GM21529 (cell line): ENCODE results near the gene ATP8B4.

Experiments
- ATAC-seq: cut with Tn5 transposase; IDR thresholded peaks from one replicate; pipeline ENCODE4 v1.9.1; 2021; ENCODE audit not compliant: unreplicated experiment

The ATP8B4 gene

DNA sequence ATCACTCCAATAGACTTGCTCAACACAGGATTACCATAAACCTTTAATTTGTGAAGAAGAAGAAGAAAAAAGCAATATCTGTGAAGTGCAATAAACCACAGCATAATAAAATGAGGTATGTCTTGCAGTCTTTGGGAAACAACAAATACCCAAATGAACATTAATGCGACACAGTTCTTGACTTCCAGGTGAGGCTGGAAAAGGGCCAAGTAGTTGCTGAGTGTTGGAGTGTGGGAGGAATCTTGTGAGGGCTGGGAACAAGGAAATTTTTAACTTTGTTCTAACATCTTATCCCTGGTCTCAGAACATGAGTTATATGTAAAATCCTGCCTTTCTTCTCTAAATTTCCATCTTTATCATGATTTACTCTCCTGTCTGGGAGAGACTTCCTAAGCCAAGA is 291.7 kb downstream of the ATP8B4 start:
- ATAC-seq = no peak

DNA sequence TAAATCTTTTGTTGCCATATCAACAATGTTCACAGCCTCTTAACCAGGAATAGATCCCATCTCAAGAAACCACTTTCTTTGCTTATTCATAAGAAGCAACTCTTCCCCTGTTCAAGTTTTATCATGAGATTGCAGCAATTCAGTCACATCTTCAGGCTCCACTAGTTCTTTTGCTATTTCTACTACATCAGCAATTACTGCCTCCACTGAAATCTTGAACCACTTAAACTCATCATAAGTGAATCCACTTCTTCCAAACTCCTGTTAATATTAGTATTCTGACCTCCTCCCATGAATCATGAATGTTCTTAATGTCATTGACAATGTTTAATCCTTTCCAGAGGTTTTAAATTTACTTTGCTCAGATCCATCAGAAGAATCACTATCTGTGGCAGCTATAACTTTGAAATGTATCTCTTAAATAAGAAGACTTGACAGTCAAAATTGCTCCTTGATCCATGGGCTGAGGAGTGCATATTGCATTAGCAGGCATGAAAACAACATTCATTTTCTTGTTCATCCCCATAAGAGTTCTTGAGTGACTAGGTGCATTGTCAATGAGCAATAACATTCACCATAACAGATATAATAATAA is 292.3 kb downstream of the ATP8B4 start:
- no peak for ATAC-seq

- ATAC-seq = no peak
Observed at GRCh38 chr15:49824775-49825099, 294.3 kb downstream of the ATP8B4 start.

GRCh38 chr15:49823987-49824774 is 294.9 kb downstream of the ATP8B4 start:
- no peak for ATAC-seq

DNA sequence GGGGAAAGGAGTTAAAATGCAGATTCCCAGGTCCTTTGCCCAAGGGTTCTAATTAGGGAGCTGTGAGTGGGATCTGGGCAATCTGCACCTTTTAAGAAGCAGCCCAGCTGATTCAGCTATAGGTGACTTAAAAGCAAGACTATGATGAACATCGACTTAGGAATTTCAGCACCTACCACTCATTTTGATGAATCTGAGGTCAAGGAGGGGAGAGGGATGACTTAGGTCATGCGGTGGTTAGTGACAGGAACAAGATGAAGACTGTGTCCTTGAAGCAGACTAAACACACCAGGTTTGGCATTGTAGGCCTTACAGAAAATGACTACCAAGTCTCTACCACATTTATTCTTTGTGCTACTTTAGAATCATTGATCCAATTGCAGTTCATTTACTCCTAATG is 301.9 kb downstream of the ATP8B4 start:
- no peak for ATAC-seq

GRCh38 chr15:49815950-49816349 is 303.1 kb downstream of the ATP8B4 start:
- ATAC-seq = no peak

GRCh38 chr15:49815526-49815925 is 303.5 kb downstream of the ATP8B4 start:
- no peak for ATAC-seq

DNA sequence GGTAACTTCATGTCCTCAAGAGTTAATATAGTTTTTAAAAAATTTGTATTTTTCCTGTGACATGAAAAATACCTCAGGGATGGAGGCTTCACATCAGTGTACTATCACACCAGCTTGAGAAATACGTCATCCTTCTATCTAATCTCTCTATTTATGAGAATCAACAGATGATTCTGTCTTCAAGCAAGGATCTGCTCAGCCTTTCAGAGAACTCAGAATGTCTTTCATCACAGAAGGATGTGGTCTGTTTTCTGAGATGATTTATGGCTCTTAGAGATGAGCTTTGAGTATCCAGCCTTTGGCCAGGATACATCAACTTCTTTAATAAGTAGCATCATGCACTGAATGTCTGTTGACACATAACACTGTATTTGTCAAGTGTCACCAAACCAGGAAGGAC is 304.3 kb downstream of the ATP8B4 start:
- ATAC-seq = no peak

DNA sequence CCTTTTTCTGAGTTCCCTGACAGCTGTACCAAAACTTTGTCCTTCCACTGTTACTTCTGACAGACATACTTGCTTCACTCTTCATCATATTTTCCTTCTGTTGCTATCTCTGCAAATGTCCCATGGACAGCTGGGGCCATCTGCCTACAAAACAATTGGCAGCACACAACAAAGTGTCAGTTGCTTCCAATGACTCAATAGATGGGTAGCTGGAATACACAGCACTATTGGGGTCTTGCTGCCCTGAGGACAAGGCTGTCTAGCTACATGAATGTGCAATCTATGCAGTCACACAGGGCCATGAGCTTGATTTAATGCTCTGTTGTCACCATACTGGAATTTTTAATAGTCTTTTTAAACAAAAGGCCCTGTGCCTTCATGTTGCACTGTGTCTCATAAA is 305.4 kb downstream of the ATP8B4 start:
- no peak for ATAC-seq

- no peak for ATAC-seq
Observed at GRCh38 chr15:49810720-49811119, 308.3 kb downstream of the ATP8B4 start.

- ATAC-seq = no peak
Observed at GRCh38 chr15:49809894-49810609, 309.0 kb downstream of the ATP8B4 start.

GRCh38 chr15:49808341-49808740 is 310.7 kb downstream of the ATP8B4 start:
- ATAC-seq = no peak
